ENCODE measurements around the gene CCDC149. TPM values are rescaled to one million over a fixed set of nuclear protein-coding genes. Genes with fewer than 3 reads are reported as not detected.

CCDC149 gene
- polyA plus RNA-seq, 2 of the 4 experiments (the other 2 are of a cell fraction), result 1.4 to 2.8 TPM

DNA sequence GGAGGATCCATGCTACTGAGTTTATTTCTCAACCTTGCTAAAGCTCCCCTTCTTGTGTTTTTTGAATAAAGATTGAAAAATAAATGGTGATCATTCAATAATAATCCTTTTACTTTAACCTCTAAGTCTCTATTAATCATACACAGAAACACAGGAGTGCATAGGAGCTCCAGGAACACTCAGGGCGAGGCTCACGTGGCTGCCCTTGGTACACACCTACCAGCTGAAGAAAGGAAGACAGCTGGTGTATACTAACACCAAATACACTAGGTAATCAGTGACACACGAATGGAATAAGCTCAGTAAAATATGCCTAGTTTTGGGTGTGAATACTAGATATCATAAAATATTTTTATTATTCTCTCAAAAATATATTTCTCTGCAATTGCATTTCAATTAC lies 26.2 kb downstream of the CCDC149 start:
- no peak for DNase-seq (ENCODE audit: low read depth in 1 of 2, low spot score in 1 of 2)
- ChIA-PET POLR2A (interaction anchor here (0.7 kb wide), 1 partner anchor 414 kb away, joined by 3 read pairs; no protein-coding TSS in a partner anchor), CTCF (interaction anchor here (0.6 kb wide), 1 partner anchor 337 kb away, joined by 3 read pairs; no protein-coding TSS in a partner anchor)
- TF ChIP-seq HOXA7 (CRISPR knock-in tag; IDR thresholded peaks at IDR 0.05) (no peak), KDM5A (IDR thresholded peaks at IDR 0.05) (no peak), EHMT2 (IDR thresholded peaks at IDR 0.05; ENCODE audit: low read depth) (no peak), HEYL (CRISPR knock-in tag; IDR thresholded peaks at IDR 0.05) (no peak), HOXB13 (CRISPR knock-in tag; IDR thresholded peaks at IDR 0.05; ENCODE audit: low read depth) (no peak), CBX8 (IDR thresholded peaks at IDR 0.05) (no peak), FOSL2 (IDR thresholded peaks at IDR 0.05) (no peak), FOSL2 (CRISPR knock-in tag; IDR thresholded peaks at IDR 0.05) (no peak), CHD4 (IDR thresholded peaks at IDR 0.05; ENCODE audit: borderline replicate concordance) (no peak)
- TF ChIP-seq, protein P1, sequence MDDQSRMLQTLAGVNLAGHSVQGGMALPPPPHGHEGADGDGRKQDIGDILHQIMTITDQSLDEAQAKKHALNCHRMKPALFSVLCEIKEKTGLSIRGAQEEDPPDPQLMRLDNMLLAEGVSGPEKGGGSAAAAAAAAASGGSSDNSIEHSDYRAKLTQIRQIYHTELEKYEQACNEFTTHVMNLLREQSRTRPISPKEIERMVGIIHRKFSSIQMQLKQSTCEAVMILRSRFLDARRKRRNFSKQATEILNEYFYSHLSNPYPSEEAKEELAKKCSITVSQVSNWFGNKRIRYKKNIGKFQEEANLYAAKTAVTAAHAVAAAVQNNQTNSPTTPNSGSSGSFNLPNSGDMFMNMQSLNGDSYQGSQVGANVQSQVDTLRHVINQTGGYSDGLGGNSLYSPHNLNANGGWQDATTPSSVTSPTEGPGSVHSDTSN (IDR thresholded peaks at IDR 0.05), result no peak
- TF ChIP-seq, protein P2, sequence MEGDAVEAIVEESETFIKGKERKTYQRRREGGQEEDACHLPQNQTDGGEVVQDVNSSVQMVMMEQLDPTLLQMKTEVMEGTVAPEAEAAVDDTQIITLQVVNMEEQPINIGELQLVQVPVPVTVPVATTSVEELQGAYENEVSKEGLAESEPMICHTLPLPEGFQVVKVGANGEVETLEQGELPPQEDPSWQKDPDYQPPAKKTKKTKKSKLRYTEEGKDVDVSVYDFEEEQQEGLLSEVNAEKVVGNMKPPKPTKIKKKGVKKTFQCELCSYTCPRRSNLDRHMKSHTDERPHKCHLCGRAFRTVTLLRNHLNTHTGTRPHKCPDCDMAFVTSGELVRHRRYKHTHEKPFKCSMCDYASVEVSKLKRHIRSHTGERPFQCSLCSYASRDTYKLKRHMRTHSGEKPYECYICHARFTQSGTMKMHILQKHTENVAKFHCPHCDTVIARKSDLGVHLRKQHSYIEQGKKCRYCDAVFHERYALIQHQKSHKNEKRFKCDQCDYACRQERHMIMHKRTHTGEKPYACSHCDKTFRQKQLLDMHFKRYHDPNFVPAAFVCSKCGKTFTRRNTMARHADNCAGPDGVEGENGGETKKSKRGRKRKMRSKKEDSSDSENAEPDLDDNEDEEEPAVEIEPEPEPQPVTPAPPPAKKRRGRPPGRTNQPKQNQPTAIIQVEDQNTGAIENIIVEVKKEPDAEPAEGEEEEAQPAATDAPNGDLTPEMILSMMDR (IDR thresholded peaks at IDR 0.05), result no peak
- TF ChIP-seq, protein P3, sequence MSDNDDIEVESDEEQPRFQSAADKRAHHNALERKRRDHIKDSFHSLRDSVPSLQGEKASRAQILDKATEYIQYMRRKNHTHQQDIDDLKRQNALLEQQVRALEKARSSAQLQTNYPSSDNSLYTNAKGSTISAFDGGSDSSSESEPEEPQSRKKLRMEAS (IDR thresholded peaks at IDR 0.05), result no peak
- TF ChIP-seq, protein P4, sequence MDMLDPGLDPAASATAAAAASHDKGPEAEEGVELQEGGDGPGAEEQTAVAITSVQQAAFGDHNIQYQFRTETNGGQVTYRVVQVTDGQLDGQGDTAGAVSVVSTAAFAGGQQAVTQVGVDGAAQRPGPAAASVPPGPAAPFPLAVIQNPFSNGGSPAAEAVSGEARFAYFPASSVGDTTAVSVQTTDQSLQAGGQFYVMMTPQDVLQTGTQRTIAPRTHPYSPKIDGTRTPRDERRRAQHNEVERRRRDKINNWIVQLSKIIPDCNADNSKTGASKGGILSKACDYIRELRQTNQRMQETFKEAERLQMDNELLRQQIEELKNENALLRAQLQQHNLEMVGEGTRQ (IDR thresholded peaks at IDR 0.05), result no peak
- TF ChIP-seq, protein P5, sequence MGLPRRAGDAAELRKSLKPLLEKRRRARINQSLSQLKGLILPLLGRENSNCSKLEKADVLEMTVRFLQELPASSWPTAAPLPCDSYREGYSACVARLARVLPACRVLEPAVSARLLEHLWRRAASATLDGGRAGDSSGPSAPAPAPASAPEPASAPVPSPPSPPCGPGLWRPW (IDR thresholded peaks at IDR 0.05), result no peak
- no peak for FAIRE-seq
- 47% methylated on average over 3 of the region's 3 CpGs for WGBS (ENCODE audit: missing lambda C conversion rate)
- no peak for ATAC-seq
- H3K4me3 ChIP-seq, result no peak overlapping the region
- no peaks in the 10 kb centered on the region for H3K9me3 ChIP-seq
- no peaks in the 10 kb centered on the region for H3K4me1 ChIP-seq
- no peak overlapping the region for H3K27ac ChIP-seq
- H3K4me2 ChIP-seq, result no peak overlapping the region

DNA sequence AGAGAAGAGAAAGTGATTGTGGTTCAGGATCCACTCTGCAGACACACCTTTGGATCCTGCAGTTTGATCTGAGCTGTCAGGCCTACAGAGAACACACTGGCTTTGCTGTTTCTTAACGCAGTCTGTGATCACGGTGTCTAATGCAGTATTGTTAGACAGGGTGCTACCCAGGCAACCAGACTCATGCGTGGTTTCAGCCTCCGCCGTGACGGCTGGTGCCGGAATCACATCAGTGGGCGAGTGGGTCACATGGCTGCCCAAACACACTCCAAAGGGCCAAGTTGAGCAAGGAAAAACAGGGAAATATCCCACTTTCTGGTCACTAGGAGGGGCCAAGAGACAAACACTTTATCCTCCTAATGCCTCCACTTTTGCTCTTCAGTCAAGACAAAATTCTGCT lies 27.5 kb downstream of the CCDC149 start:
- FAIRE-seq (no peak), ATAC-seq (no peak), DNase-seq (ENCODE audit: low read depth in 1 of 2, low spot score in 1 of 2) (no peak)
- no peak overlapping the region for H3K4me2 ChIP-seq
- no peaks in the 10 kb centered on the region for H3K4me1 ChIP-seq
- H3K9me3 ChIP-seq, result no peaks in the 10 kb centered on the region
- CTCF ChIA-PET, result no interaction called here
- no peak overlapping the region for H3K4me3 ChIP-seq
- POLR2A ChIA-PET, result no interaction called here
- WGBS (ENCODE audit: missing lambda C conversion rate), result 92% methylated on average over 7 of the region's 8 CpGs
- H3K27ac ChIP-seq, result no peak overlapping the region
- TF ChIP-seq HOXB13 (CRISPR knock-in tag; IDR thresholded peaks at IDR 0.05; ENCODE audit: low read depth) (no peak), HEYL (CRISPR knock-in tag; IDR thresholded peaks at IDR 0.05) (no peak), NPAS2 (CRISPR knock-in tag; IDR thresholded peaks at IDR 0.05; ENCODE audit: borderline replicate concordance) (no peak), ZNF302 (CRISPR knock-in tag; IDR thresholded peaks at IDR 0.05) (no peak), HDAC2 (IDR thresholded peaks at IDR 0.05) (no peak), TP53 (CRISPR knock-in tag; IDR thresholded peaks at IDR 0.05) (no peak), KDM1A (IDR thresholded peaks at IDR 0.05; ENCODE audit: low read depth) (no peak), ZSCAN20 (CRISPR knock-in tag; IDR thresholded peaks at IDR 0.05) (no peak), PHF8 (IDR thresholded peaks at IDR 0.05; ENCODE audit: borderline replicate concordance, low read depth) (no peak), CHD2 (IDR thresholded peaks at IDR 0.05; ENCODE audit: low read length, partially characterized antibody) (no peak)
- TF ChIP-seq, protein P3 (IDR thresholded peaks at IDR 0.05), result no peak
- TF ChIP-seq, protein P2 (IDR thresholded peaks at IDR 0.05), result no peak
- TF ChIP-seq, protein P4 (IDR thresholded peaks at IDR 0.05), result no peak
- TF ChIP-seq, protein P6, sequence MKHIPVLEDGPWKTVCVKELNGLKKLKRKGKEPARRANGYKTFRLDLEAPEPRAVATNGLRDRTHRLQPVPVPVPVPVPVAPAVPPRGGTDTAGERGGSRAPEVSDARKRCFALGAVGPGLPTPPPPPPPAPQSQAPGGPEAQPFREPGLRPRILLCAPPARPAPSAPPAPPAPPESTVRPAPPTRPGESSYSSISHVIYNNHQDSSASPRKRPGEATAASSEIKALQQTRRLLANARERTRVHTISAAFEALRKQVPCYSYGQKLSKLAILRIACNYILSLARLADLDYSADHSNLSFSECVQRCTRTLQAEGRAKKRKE (CRISPR knock-in tag; IDR thresholded peaks at IDR 0.05; ENCODE audit: low read depth), result no peak
- TF ChIP-seq, protein P7, sequence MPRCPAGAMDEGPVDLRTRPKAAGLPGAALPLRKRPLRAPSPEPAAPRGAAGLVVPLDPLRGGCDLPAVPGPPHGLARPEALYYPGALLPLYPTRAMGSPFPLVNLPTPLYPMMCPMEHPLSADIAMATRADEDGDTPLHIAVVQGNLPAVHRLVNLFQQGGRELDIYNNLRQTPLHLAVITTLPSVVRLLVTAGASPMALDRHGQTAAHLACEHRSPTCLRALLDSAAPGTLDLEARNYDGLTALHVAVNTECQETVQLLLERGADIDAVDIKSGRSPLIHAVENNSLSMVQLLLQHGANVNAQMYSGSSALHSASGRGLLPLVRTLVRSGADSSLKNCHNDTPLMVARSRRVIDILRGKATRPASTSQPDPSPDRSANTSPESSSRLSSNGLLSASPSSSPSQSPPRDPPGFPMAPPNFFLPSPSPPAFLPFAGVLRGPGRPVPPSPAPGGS (IDR thresholded peaks at IDR 0.05), result no peak
- TF ChIP-seq, protein P1 (IDR thresholded peaks at IDR 0.05), result no peak
- TF ChIP-seq, protein P5 (IDR thresholded peaks at IDR 0.05), result no peak
